Left ventricle myocardium inferior (tissue), 1 donor: ENCODE measurements around the gene APOC1. TPM values are rescaled to one million over a fixed set of nuclear protein-coding genes. Genes with fewer than 3 reads are reported as not detected.

Experiments used
- DNase-seq: peaks from one replicate; pipeline ENCODE4 v3.0.0-alpha.2; 2020
- H3K27ac ChIP-seq: fragments of 200-600 bp; replicated peaks from 2 replicates; pipeline ENCODE4 v1.8.0; 2021
- H3K27me3 ChIP-seq: fragments of 200-600 bp; 2 replicates; pipeline ENCODE4 v1.8.0; 2021; ENCODE audit warnings: low read depth
- H3K36me3 ChIP-seq: fragments of 200-600 bp; 2 replicates; pipeline ENCODE4 v1.8.0; 2021
- H3K4me1 ChIP-seq: fragments of 200-600 bp; 2 replicates; pipeline ENCODE4 v1.8.0; 2021
- H3K4me3 ChIP-seq: fragments of 200-600 bp; 2 replicates; pipeline ENCODE4 v1.8.0; 2021; ENCODE audit warnings: mild to moderate bottlenecking, moderate library complexity
- H3K9me3 ChIP-seq: fragments of 200-600 bp; replicated peaks from 2 replicates; pipeline ENCODE4 v1.8.0; 2021
- intact Hi-C: fragments of 100-400 bp; cut with micrococcal nuclease; formaldehyde crosslinking; loops from one replicate; pipeline ENCODE4 v1.11.0; 2022
- total RNA-seq: library from RNA; stranded (reverse); fragmentation: NEBNext Ultra II Directional; extraction: Animal tissue kit (Norgen Biotek cat#: 25700); gene quantifications from one replicate; pipeline ENCODE4 v1.2.1, GENCODE V29; 2021
- TF ChIP-seq, protein P1 (sequence below): fragments of 200-600 bp; IDR thresholded peaks from 2 replicates; pipeline ENCODE4 v1.8.0; 2021; ENCODE audit warnings: antibody characterized with exemption, mild to moderate bottlenecking, borderline replicate concordance
- donor health status: DM: no; HTN: yes; CAD: no; lungs with severe emphysema.

APOC1 gene
- total RNA-seq, 1 donor from 2014 or later = 0.85 TPM

- Histone ChIP-seq H3K27me3 (no peaks in the 10 kb centered on the region), H3K27ac (peak overlapping the region; percentile 99), H3K9me3 (no peaks in the 10 kb centered on the region), H3K4me3 (peak overlapping the region; percentile 95), H3K36me3 (peaks cover 8% of the 10 kb centered on the region), H3K4me1 (peaks cover 68% of the 10 kb centered on the region)
- TF ChIP-seq, protein P1, sequence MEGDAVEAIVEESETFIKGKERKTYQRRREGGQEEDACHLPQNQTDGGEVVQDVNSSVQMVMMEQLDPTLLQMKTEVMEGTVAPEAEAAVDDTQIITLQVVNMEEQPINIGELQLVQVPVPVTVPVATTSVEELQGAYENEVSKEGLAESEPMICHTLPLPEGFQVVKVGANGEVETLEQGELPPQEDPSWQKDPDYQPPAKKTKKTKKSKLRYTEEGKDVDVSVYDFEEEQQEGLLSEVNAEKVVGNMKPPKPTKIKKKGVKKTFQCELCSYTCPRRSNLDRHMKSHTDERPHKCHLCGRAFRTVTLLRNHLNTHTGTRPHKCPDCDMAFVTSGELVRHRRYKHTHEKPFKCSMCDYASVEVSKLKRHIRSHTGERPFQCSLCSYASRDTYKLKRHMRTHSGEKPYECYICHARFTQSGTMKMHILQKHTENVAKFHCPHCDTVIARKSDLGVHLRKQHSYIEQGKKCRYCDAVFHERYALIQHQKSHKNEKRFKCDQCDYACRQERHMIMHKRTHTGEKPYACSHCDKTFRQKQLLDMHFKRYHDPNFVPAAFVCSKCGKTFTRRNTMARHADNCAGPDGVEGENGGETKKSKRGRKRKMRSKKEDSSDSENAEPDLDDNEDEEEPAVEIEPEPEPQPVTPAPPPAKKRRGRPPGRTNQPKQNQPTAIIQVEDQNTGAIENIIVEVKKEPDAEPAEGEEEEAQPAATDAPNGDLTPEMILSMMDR = no peak
- DNase-seq = no peak
- intact Hi-C loops = loop anchor here (5.0 kb wide), 1 partner anchor 52 kb away; no protein-coding TSS in a partner anchor
Measured at GRCh38 chr19:44954278-44954648, 39.9 kb downstream of the APOC1 start.

GRCh38 chr19:44954649-44955504 lies 40.5 kb downstream of the APOC1 start, which contains the start of gene CLPTM1:
Gene CLPTM1, plus strand, starts transcription at chr19:44955380. Its CDS starts 16 bp downstream, at chr19:44955396.
- Histone ChIP-seq H3K27me3 (no peaks in the 10 kb centered on the region), H3K36me3 (peaks cover 8% of the 10 kb centered on the region), H3K9me3 (no peaks in the 10 kb centered on the region), H3K4me1 (peaks cover 75% of the 10 kb centered on the region), H3K4me3 (peak within 1 kb of the TSS; percentile 95), H3K27ac (peak within 1 kb of the TSS; percentile 99)
- peak; percentile 97 for DNase-seq
- intact Hi-C loops = loop anchor here (5.0 kb wide), 1 partner anchor 53 kb away; no protein-coding TSS in a partner anchor
- TF ChIP-seq, protein P1 = no peak

DNA sequence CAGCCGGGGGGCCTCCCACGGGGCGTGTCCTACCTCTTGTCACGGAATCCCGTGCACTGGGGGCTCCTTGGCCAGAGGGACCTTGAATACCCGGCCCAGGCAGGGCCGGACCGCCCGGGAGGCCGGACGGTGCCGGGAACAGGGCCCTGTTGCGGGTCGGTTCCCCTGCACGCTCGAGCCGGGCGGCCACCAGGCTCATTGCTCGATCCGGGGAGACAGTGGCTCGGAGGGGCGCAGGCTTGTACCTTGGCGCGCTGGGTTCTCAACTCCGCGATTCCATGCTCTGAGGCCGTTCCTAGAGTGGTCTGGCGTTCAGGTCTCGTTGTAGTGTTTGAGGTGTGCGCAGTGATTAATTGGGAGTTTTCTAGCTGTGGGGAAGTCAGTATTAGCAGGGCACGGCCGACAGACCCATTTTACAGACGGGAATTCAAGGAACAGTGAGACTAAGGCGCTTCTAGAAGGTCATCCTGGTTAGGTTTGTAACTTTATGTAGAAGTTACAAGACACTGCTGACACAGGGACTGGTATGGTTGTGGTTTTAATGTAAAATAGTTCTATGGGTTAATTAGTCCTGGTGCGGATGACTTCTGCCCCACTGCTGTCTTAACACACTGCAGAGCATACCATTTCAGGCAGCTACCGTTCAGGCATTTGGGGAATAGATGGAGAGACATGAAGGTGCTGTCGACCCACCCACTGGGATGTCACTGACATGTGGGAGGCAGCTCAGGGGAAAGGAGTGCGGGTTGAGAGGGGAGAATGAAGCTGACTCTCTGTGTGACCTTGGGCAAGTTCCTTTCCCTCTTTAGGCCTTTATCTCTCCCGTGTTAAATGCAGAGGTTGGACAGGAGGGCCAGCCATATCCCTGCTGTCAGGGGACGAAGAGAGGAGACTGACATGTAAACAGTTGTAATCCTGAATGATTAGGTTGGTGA lies 41.4 kb downstream of the APOC1 start:
- Histone ChIP-seq H3K4me3 (peak overlapping the region; percentile 95), H3K27me3 (no peaks in the 10 kb centered on the region), H3K36me3 (no peaks in the 10 kb centered on the region), H3K9me3 (no peaks in the 10 kb centered on the region), H3K4me1 (peaks cover 83% of the 10 kb centered on the region), H3K27ac (peak overlapping the region; percentile 99)
- TF ChIP-seq, protein P1 = no peak
- DNase-seq = no peak
- intact Hi-C loops = no loop called here

DNA sequence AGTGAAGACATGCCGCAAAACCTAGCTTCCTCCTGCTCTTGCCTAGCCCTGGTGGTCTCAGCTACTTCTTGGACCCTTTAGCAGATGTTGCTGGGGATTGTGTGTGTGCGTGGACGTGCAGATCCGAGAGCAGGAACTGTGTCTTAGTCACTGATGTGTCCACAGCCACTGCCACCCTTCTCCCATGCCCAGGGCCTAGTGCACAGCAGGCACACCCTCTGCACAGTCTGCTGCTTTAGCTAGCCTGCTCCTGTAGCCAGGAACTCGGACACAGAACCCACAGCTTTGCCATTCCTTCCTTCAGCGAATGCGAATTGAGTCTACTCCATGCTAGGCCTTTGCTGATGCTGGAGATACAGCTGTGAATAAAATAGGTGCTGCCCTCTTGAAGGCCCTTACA lies 43.1 kb downstream of the APOC1 start:
- no peak overlapping the region for H3K4me3 ChIP-seq
- no peaks in the 10 kb centered on the region for H3K27me3 ChIP-seq
- peaks cover 13% of the 10 kb centered on the region for H3K36me3 ChIP-seq
- H3K9me3 ChIP-seq = no peaks in the 10 kb centered on the region
- peaks cover 82% of the 10 kb centered on the region for H3K4me1 ChIP-seq
- DNase-seq = no peak
- intact Hi-C loops = no loop called here
- H3K27ac ChIP-seq = no peak overlapping the region
- TF ChIP-seq, protein P1 = no peak

GRCh38 chr19:44958090-44958489 lies 43.7 kb downstream of the APOC1 start:
- no peak for DNase-seq
- no peaks in the 10 kb centered on the region for H3K27me3 ChIP-seq
- peaks cover 18% of the 10 kb centered on the region for H3K36me3 ChIP-seq
- H3K9me3 ChIP-seq = no peaks in the 10 kb centered on the region
- intact Hi-C loops = no loop called here
- H3K4me3 ChIP-seq = no peak overlapping the region
- H3K27ac ChIP-seq = no peak overlapping the region
- peaks cover 81% of the 10 kb centered on the region for H3K4me1 ChIP-seq
- TF ChIP-seq, protein P1 = no peak
